ENCODE measurements around the gene FAM53C.
A peak's percentile ranks its signal among the peaks of the same experiment; 100 is the strongest.

The FAM53C gene

GRCh38 chr5:138339091-138339456 is 1.0 kb downstream of the FAM53C start:
- no peak for TF ChIP-seq CTCF (IDR thresholded peaks at IDR 0.05; ENCODE audit: extremely low read depth, insufficient read depth, missing control alignments)
- in situ Hi-C loops (cut with MboI; ENCODE audit: low pct_unique_long_range_greater_than_20kb, low sequenced_read_pairs, unreplicated experiment), result no loop called here
- peak; percentile 21 for DNase-seq (ENCODE audit: low spot score)

GRCh38 chr5:138339464-138339863 is 1.4 kb downstream of the FAM53C start:
- TF ChIP-seq CTCF (IDR thresholded peaks at IDR 0.05; ENCODE audit: extremely low read depth, insufficient read depth, missing control alignments), result no peak
- in situ Hi-C loops (cut with MboI; ENCODE audit: low pct_unique_long_range_greater_than_20kb, low sequenced_read_pairs, unreplicated experiment), result no loop called here
- DNase-seq (ENCODE audit: low spot score), result peak; percentile 29

- in situ Hi-C loops (cut with MboI; ENCODE audit: low pct_unique_long_range_greater_than_20kb, low sequenced_read_pairs, unreplicated experiment), result no loop called here
- TF ChIP-seq CTCF (IDR thresholded peaks at IDR 0.05; ENCODE audit: extremely low read depth, insufficient read depth, missing control alignments), result no peak
- no peak for DNase-seq (ENCODE audit: low spot score)
Observed at GRCh38 chr5:138340008-138340407, 1.9 kb downstream of the FAM53C start.

GRCh38 chr5:138344887-138345622 is 7.0 kb downstream of the FAM53C start:
- DNase-seq (ENCODE audit: low spot score), result peak; percentile 6
- in situ Hi-C loops (cut with MboI; ENCODE audit: low pct_unique_long_range_greater_than_20kb, low sequenced_read_pairs, unreplicated experiment), result no loop called here
- no peak for TF ChIP-seq CTCF (IDR thresholded peaks at IDR 0.05; ENCODE audit: extremely low read depth, insufficient read depth, missing control alignments)

- in situ Hi-C loops (cut with MboI; ENCODE audit: low pct_unique_long_range_greater_than_20kb, low sequenced_read_pairs, unreplicated experiment), result no loop called here
- TF ChIP-seq CTCF (IDR thresholded peaks at IDR 0.05; ENCODE audit: extremely low read depth, insufficient read depth, missing control alignments), result no peak
- DNase-seq (ENCODE audit: low spot score), result no peak
Observed at GRCh38 chr5:138346889-138347288, 8.8 kb downstream of the FAM53C start.

GRCh38 chr5:138349852-138350562 is 11.9 kb downstream of the FAM53C start:
- in situ Hi-C loops (cut with MboI; ENCODE audit: low pct_unique_long_range_greater_than_20kb, low sequenced_read_pairs, unreplicated experiment), result no loop called here
- peak; percentile 7 for DNase-seq (ENCODE audit: low spot score)
- TF ChIP-seq CTCF (IDR thresholded peaks at IDR 0.05; ENCODE audit: extremely low read depth, insufficient read depth, missing control alignments), result no peak

Data from GM13977 (cell line).